Progenitor cell of endocrine pancreas (in vitro differentiated cells): Measurements from ENCODE around the gene ACSL4. TPM values are rescaled to one million over a fixed set of nuclear protein-coding genes. Genes with fewer than 3 reads are reported as not detected.
"Not testable (repeated sequence)": the region's sequence is repeated elsewhere in the genome, so short reads cannot be mapped to it uniquely, and the experiment has no call there.

ENCODE experiments used
- DNase-seq: peaks from one replicate; pipeline ENCODE4 v3.0.0; 2021; ENCODE audit warnings: low spot score; ENCODE audit not compliant: unreplicated experiment
- H3K27ac Mint-ChIP-seq: 2 replicates; pipeline ENCODE4 v1.8.0; 2021; ENCODE audit warnings: mild to moderate bottlenecking, moderate library complexity, mixed read lengths
- H3K27me3 Mint-ChIP-seq: 2 replicates; pipeline ENCODE4 v1.8.0; 2021; ENCODE audit warnings: mixed read lengths
- H3K36me3 Mint-ChIP-seq: 2 replicates; pipeline ENCODE4 v1.8.0; 2022; ENCODE audit warnings: mixed read lengths; ENCODE audit not compliant: insufficient read depth
- H3K4me1 Mint-ChIP-seq: 2 replicates; pipeline ENCODE4 v1.8.0; 2021; ENCODE audit warnings: low read depth, mixed read lengths
- H3K4me3 Mint-ChIP-seq: 2 replicates; pipeline ENCODE4 v1.8.0; 2021; ENCODE audit warnings: low read depth, mild to moderate bottlenecking, moderate library complexity, mixed read lengths
- H3K9me3 Mint-ChIP-seq: 2 replicates; pipeline ENCODE4 v1.8.0; 2021; ENCODE audit warnings: low read depth, mixed read lengths
- total RNA-seq: library from RNA; stranded (reverse); gene quantifications from 2 replicates; pipeline ENCODE4 v1.2.1, GENCODE V29; 2021
- TF ChIP-seq, protein P1 (sequence below): fragments of 200-600 bp; sonication (generic); IDR thresholded peaks from one replicate; pipeline ENCODE4 v1.5.0; 2021; ENCODE audit warnings: antibody characterized with exemption, mild to moderate bottlenecking; ENCODE audit not compliant: unreplicated experiment

Gene ACSL4
- total RNA-seq, 1 donor from 2014 or later = 44.9 TPM

- peaks cover 18% of the 10 kb centered on the region for H3K27me3 Mint-ChIP-seq
- peak overlapping the region; percentile 96 for H3K4me3 Mint-ChIP-seq
- peaks cover 7% of the 10 kb centered on the region for H3K36me3 Mint-ChIP-seq
- peak overlapping the region; percentile 94 for H3K27ac Mint-ChIP-seq
- TF ChIP-seq, protein P1, sequence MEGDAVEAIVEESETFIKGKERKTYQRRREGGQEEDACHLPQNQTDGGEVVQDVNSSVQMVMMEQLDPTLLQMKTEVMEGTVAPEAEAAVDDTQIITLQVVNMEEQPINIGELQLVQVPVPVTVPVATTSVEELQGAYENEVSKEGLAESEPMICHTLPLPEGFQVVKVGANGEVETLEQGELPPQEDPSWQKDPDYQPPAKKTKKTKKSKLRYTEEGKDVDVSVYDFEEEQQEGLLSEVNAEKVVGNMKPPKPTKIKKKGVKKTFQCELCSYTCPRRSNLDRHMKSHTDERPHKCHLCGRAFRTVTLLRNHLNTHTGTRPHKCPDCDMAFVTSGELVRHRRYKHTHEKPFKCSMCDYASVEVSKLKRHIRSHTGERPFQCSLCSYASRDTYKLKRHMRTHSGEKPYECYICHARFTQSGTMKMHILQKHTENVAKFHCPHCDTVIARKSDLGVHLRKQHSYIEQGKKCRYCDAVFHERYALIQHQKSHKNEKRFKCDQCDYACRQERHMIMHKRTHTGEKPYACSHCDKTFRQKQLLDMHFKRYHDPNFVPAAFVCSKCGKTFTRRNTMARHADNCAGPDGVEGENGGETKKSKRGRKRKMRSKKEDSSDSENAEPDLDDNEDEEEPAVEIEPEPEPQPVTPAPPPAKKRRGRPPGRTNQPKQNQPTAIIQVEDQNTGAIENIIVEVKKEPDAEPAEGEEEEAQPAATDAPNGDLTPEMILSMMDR = no peak
- no peak for DNase-seq
- peaks cover 5% of the 10 kb centered on the region for H3K9me3 Mint-ChIP-seq
- H3K4me1 Mint-ChIP-seq = peaks cover 7% of the 10 kb centered on the region
Observed at GRCh38 chrX:109732017-109732801, 848 bp downstream of the ACSL4 start.

DNA sequence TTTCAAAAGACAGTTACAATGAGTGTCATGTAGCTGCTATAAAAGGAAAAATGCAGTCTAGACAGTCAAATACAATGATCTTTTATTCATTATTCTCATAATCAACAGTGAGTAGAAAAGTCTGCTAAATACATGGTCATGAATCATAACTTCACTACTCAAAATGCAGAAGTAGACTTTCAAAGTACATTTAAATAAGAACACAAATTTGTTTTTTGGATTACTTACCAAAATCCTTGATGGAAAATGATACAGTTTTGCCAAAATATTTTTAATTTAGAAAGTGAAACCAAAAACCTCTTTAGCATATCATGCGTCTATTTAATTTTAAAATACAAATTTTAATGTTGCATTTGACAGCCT, 4.9 kb downstream of the ACSL4 start:
- TF ChIP-seq, protein P1 = no peak
- H3K4me1 Mint-ChIP-seq = peaks cover 7% of the 10 kb centered on the region
- no peak for DNase-seq
- H3K4me3 Mint-ChIP-seq = no peak overlapping the region
- H3K27ac Mint-ChIP-seq = no peak overlapping the region
- H3K27me3 Mint-ChIP-seq = no peaks in the 10 kb centered on the region
- peaks cover 5% of the 10 kb centered on the region for H3K9me3 Mint-ChIP-seq
- peaks cover 12% of the 10 kb centered on the region for H3K36me3 Mint-ChIP-seq

- peaks cover 10% of the 10 kb centered on the region for H3K36me3 Mint-ChIP-seq
- H3K27me3 Mint-ChIP-seq = not testable (repeated sequence)
Observed at GRCh38 chrX:109724971-109725370, 8.1 kb downstream of the ACSL4 start.

DNA sequence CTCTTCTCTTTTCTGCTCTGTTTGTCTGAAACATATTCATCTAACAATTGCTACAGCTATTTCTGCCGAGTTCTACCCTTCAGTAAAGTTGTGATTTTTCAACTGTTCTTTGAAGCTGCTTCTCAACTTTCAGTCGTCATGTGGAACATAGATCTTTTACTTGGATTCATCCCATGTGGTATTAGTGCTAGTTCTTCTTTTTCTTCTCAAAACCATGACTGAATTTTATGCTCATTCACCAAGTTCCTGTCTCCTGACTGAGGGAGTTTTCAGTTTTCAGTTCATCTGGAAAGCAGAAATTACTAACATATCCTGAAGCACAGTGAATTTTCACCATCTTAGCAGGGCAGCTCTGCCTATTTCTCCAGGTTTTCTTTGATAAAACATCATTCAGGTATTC, 12.1 kb downstream of the ACSL4 start:
- Mint-ChIP-seq H3K9me3 (no peaks in the 10 kb centered on the region), H3K36me3 (peaks cover 7% of the 10 kb centered on the region), H3K27me3 (no peaks in the 10 kb centered on the region), H3K4me3 (no peak overlapping the region), H3K4me1 (peaks cover 2% of the 10 kb centered on the region), H3K27ac (no peak overlapping the region)
- no peak for DNase-seq
- TF ChIP-seq, protein P1 = no peak

More at GRCh38 chrX:109724971-109725370, 8.1 kb downstream of the ACSL4 start:
- not testable (repeated sequence) for H3K27ac Mint-ChIP-seq, DNase-seq, H3K4me3 Mint-ChIP-seq, H3K4me1 Mint-ChIP-seq, H3K9me3 Mint-ChIP-seq

DNA sequence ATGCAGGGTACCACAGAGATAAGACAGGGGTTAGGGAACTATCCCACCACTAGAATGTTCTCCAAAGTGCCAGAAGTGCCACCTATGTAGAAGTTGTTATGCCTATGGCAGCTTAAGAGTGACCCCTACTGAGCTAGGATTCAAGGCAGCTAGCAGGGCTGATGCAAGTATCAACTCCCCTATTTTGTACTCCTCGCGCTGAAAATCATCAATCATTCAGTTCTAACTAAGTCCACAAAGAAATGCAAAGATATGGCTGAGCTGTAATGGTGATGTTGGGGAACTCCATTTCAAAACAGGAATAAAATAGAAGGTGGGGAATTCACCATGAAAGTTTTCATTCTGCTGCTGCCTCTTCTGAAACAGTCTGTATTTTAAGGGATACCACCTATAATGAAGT, 13.8 kb downstream of the ACSL4 start:
- Mint-ChIP-seq H3K4me3 (no peak overlapping the region), H3K36me3 (peaks cover 4% of the 10 kb centered on the region), H3K27me3 (no peaks in the 10 kb centered on the region), H3K4me1 (peaks cover 2% of the 10 kb centered on the region), H3K9me3 (no peaks in the 10 kb centered on the region), H3K27ac (no peak overlapping the region)
- no peak for DNase-seq
- TF ChIP-seq, protein P1 = no peak
